IPS-18a (cell line): ENCODE measurements around the gene SLC23A2.
"Not testable (repeated sequence)": the region's sequence is repeated elsewhere in the genome, so short reads cannot be mapped to it uniquely, and the experiment has no call there.

Experiments used
- H3K27ac ChIP-seq: one replicate; pipeline ENCODE4 v1.5.1; 2013; ENCODE audit warnings: low read length
- H3K27me3 ChIP-seq: one replicate; pipeline ENCODE4 v1.6.1; 2013; ENCODE audit warnings: mild to moderate bottlenecking, low read length; ENCODE audit not compliant: control insufficient read depth, insufficient read depth
- H3K36me3 ChIP-seq: one replicate; pipeline ENCODE4 v1.6.1; 2013; ENCODE audit warnings: low read depth, low read length; ENCODE audit not compliant: control insufficient read depth
- H3K4me1 ChIP-seq: one replicate; pipeline ENCODE4 v1.6.1; 2013; ENCODE audit warnings: low read depth, low read length; ENCODE audit not compliant: control insufficient read depth
- H3K4me3 ChIP-seq: one replicate; pipeline ENCODE4 v1.5.1; 2013; ENCODE audit warnings: low read length
- H3K9ac ChIP-seq: one replicate; pipeline ENCODE4 v1.6.1; 2013; ENCODE audit warnings: mild to moderate bottlenecking, low read length, moderate library complexity
- H3K9me3 ChIP-seq: one replicate; pipeline ENCODE4 v1.6.1; 2013; ENCODE audit warnings: low read depth, low read length; ENCODE audit not compliant: control insufficient read depth

Gene SLC23A2

DNA sequence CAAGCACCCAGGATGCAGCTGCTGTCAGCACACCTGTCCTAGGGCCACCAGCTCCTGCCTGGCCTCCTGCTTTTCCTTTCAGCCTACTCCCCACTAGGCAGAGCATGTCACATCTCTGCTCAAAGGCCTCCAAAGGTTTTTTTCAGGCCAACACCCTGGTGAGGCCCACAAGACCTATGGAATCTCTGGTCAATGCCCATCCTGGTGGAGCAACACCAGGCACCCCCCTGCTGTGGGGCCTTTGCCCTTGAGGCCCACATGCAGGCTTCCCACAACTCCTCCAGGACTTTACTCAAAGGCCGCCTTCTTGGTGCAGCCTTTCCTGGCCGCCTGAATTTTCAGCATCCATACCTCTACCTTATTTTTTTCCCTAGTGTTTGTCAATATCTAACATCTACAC lies 76.9 kb downstream of the SLC23A2 start:
- no peak overlapping the region for H3K9ac ChIP-seq
- no peaks in the 10 kb centered on the region for H3K36me3 ChIP-seq
- H3K4me1 ChIP-seq = no peaks in the 10 kb centered on the region
- H3K4me3 ChIP-seq = no peak overlapping the region
- no peak overlapping the region for H3K27ac ChIP-seq
- no peaks in the 10 kb centered on the region for H3K27me3 ChIP-seq
- no peaks in the 10 kb centered on the region for H3K9me3 ChIP-seq

DNA sequence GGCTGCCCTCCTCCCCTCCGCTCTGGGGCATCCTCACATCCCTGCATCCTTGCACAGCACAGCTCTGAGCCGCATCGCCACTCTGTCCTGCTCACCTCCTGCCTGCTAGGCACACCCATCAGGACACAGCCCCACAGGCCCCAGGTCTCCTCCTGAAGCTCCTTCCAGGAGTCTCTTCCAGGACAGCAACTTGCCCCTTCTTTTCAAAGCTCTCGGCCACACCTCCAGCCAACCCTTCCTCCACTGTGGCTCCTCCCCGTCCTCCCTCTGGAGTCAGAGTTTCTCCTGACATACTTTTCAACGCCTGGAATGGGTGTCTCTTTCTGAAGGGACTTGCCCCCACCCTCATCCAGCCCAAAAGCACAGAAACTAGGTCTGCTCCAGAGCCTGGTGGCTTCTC lies 77.3 kb downstream of the SLC23A2 start:
- no peaks in the 10 kb centered on the region for H3K4me1 ChIP-seq
- no peak overlapping the region for H3K27ac ChIP-seq
- H3K9me3 ChIP-seq = no peaks in the 10 kb centered on the region
- no peak overlapping the region for H3K4me3 ChIP-seq
- no peak overlapping the region for H3K9ac ChIP-seq
- H3K36me3 ChIP-seq = no peaks in the 10 kb centered on the region
- H3K27me3 ChIP-seq = no peaks in the 10 kb centered on the region

GRCh38 chr20:4922186-4922585 lies 79.1 kb downstream of the SLC23A2 start:
- Histone ChIP-seq H3K27ac (no peak overlapping the region), H3K9me3 (no peaks in the 10 kb centered on the region), H3K36me3 (no peaks in the 10 kb centered on the region), H3K9ac (no peak overlapping the region), H3K4me3 (no peak overlapping the region), H3K4me1 (no peaks in the 10 kb centered on the region), H3K27me3 (no peaks in the 10 kb centered on the region)

- not testable (repeated sequence) for H3K9ac ChIP-seq, H3K27me3 ChIP-seq, H3K27ac ChIP-seq, H3K36me3 ChIP-seq, H3K9me3 ChIP-seq, H3K4me3 ChIP-seq, H3K4me1 ChIP-seq
These were observed 80.0 kb downstream of the SLC23A2 start for GRCh38 chr20:4921271-4921670.

GRCh38 chr20:4920655-4921054 lies 80.7 kb downstream of the SLC23A2 start:
- H3K27me3 ChIP-seq = no peaks in the 10 kb centered on the region
- H3K4me1 ChIP-seq = peaks cover 5% of the 10 kb centered on the region
- no peak overlapping the region for H3K27ac ChIP-seq
- H3K9me3 ChIP-seq = no peaks in the 10 kb centered on the region
- no peaks in the 10 kb centered on the region for H3K36me3 ChIP-seq
- no peak overlapping the region for H3K4me3 ChIP-seq
- no peak overlapping the region for H3K9ac ChIP-seq

GRCh38 chr20:4920131-4920530 lies 81.2 kb downstream of the SLC23A2 start:
- Histone ChIP-seq H3K4me3 (no peak overlapping the region), H3K27ac (no peak overlapping the region), H3K9ac (no peak overlapping the region), H3K4me1 (peaks cover 5% of the 10 kb centered on the region), H3K27me3 (no peaks in the 10 kb centered on the region), H3K36me3 (no peaks in the 10 kb centered on the region), H3K9me3 (no peaks in the 10 kb centered on the region)

- H3K4me3 ChIP-seq = no peak overlapping the region
- no peaks in the 10 kb centered on the region for H3K9me3 ChIP-seq
- no peak overlapping the region for H3K27ac ChIP-seq
- no peak overlapping the region for H3K9ac ChIP-seq
- H3K36me3 ChIP-seq = no peaks in the 10 kb centered on the region
- peaks cover 5% of the 10 kb centered on the region for H3K4me1 ChIP-seq
- no peaks in the 10 kb centered on the region for H3K27me3 ChIP-seq
These were observed 82.1 kb downstream of the SLC23A2 start for GRCh38 chr20:4919047-4919704.

DNA sequence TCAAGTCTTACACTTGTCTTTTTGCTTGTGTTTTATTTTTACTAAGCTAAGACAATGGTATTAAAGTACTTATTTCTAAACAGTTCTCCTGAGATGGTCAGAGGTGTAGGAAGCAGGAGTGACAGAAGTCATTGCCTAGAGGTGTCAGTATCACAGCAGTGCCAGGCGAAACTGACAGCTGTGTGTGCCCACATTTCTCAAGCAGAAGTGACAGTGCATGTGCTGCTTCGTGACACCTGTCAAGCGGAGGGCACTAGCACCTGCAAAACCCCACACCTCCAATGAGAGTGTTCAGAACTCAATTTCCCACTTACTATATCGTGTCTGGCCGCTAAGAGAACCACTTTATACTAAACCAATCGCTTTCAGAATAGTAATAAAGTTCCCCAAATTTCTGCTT lies 82.8 kb downstream of the SLC23A2 start:
- Histone ChIP-seq H3K36me3 (no peaks in the 10 kb centered on the region), H3K27me3 (no peaks in the 10 kb centered on the region), H3K9me3 (no peaks in the 10 kb centered on the region), H3K9ac (no peak overlapping the region), H3K4me3 (no peak overlapping the region), H3K4me1 (peaks cover 5% of the 10 kb centered on the region), H3K27ac (no peak overlapping the region)

- no peaks in the 10 kb centered on the region for H3K27me3 ChIP-seq
- H3K27ac ChIP-seq = no peak overlapping the region
- no peaks in the 10 kb centered on the region for H3K9me3 ChIP-seq
- H3K9ac ChIP-seq = no peak overlapping the region
- H3K36me3 ChIP-seq = no peaks in the 10 kb centered on the region
- no peak overlapping the region for H3K4me3 ChIP-seq
- H3K4me1 ChIP-seq = peaks cover 10% of the 10 kb centered on the region
These were observed 84.1 kb downstream of the SLC23A2 start for GRCh38 chr20:4916971-4917881.

- Histone ChIP-seq H3K27me3 (no peaks in the 10 kb centered on the region), H3K4me3 (no peak overlapping the region), H3K9ac (no peak overlapping the region), H3K4me1 (peaks cover 10% of the 10 kb centered on the region), H3K27ac (no peak overlapping the region), H3K9me3 (no peaks in the 10 kb centered on the region), H3K36me3 (no peaks in the 10 kb centered on the region)
These were observed 88.2 kb downstream of the SLC23A2 start for GRCh38 chr20:4913147-4913546.

GRCh38 chr20:4912380-4913142 lies 88.7 kb downstream of the SLC23A2 start:
- no peak overlapping the region for H3K9ac ChIP-seq
- H3K27ac ChIP-seq = no peak overlapping the region
- peaks cover 10% of the 10 kb centered on the region for H3K4me1 ChIP-seq
- no peak overlapping the region for H3K4me3 ChIP-seq
- no peaks in the 10 kb centered on the region for H3K36me3 ChIP-seq
- no peaks in the 10 kb centered on the region for H3K27me3 ChIP-seq
- no peaks in the 10 kb centered on the region for H3K9me3 ChIP-seq
